Ramos (cell line): ENCODE results near the gene LIMCH1.

Experiments used
- in situ Hi-C: fragments of 300-500 bp; cut with MboI; formaldehyde crosslinking; loops from one replicate; pipeline ENCODE4 v1.14.3; 2022; ENCODE audit warnings: low sequenced_read_pairs; ENCODE audit not compliant: unreplicated experiment

Gene LIMCH1

DNA sequence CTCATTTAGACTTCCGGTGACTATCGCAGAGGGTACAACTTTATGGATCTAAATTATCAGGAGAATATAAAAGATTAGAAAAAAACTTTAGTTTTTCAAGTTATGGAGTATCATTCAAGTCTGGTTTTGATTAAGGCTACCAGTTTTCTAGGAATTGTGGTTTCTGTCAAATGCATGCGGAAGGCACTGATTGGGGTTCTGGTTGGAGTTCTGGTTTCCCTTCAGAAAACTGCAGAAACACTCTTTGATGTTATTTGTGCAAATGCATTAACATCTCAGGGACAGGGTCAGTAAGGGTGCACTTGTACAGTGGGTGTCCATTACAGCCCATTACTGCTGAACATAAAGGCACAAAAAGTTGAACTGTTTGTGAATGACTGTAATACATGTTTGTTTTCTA is 100.2 kb downstream of the LIMCH1 start:
- in situ Hi-C loops: loop anchor here (25.0 kb wide), 1 partner anchor 726 kb away; no protein-coding TSS in a partner anchor

DNA sequence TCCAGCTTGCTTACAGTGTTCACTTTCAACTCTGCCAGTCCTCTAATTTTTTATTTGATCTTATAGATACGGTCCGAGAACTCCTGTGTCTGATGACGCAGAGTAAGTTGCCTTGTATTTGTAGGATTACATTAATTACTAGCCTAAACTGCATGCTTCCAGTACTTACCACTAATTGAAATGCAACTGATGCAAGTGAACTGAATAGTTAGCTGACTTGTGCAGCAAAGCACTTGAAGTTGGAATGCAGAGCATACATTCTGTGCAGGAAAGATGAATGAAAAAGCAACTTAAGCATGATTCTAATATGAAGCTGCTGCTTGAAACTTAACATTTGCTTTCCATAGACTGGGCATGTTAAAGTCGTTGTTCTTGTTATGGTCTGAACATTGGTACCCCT is 100.9 kb downstream of the LIMCH1 start:
- in situ Hi-C loops: loop anchor here (25.0 kb wide), 1 partner anchor 727 kb away; no protein-coding TSS in a partner anchor

DNA sequence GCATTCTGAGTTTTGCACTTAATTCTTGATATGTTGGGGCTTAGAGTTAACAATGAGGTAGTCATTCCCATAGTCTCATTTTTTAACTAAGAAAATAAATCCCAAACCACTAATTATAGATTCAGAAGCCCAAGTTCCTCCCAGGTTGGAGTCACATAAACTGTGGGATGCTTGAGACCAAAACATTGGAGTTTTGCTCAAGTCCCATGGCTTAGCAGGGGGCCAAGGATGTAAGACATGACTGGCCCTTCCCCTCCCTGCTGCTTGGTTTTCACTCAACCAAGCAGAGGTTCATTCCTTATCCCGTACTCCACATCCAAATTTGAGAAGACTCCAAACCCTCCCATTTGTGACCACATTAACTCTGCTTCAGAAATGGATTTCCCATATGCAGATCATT is 101.3 kb downstream of the LIMCH1 start:
- in situ Hi-C loops: loop anchor here (25.0 kb wide), 1 partner anchor 727 kb away; no protein-coding TSS in a partner anchor

DNA sequence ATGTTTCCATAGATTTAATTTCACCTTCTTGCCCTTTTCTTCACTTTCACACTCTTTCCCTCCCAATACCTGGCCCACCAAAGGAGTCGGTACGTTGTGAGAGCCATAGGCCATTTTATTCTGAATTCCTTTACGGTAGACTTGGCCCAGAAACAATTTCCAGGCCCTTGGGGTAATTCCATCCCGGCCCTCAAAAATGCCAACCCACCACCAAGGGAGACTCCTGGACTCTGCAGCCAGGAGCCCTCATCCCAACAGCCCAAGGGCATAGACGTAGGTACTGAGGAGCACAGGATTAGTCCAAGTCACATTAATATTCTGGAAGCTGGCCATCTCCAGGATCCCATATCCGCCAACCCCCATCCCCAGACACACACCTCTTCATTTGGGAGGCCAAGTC is 102.9 kb downstream of the LIMCH1 start:
- in situ Hi-C loops: loop anchor here (25.0 kb wide), 1 partner anchor 729 kb away; no protein-coding TSS in a partner anchor

DNA sequence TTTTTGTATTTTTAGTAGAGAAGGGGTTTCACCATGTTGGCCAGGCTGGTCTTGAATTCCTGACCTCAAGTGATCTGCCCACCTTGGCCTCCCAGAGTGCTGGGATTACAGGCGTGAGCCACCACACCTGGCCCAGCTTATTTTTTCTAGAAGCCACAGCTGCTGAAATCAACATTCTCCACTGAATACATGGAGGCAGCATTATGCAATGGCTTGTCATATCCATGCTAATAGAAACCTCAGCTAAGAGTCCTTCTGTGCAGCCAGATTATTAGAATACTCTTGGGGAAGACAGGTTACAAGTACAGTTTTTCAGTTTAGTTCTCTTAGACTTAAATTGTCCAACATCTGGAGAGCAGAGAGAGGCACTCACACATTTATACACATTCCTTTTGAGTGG is 104.8 kb downstream of the LIMCH1 start:
- in situ Hi-C loops: loop anchor here (25.0 kb wide), 1 partner anchor 730 kb away; no protein-coding TSS in a partner anchor

DNA sequence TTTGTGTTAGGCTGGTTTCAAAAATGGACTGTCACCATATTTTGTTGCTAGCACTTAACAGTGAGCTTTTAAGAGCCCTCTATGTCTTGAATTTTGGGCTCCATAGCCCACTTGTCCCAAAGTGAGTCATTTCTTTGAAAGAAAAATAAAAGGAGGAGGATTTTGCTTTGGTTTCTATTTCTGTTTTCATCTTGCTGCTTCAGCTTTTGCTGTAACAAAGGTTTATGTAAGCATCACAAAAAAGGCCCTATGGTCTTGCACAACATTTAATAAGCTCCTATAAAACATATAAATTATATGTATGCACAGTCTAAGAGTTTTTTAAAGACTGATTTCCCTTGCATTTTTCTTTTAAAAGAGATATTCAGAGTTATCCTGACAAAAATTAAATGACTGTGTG is 105.4 kb downstream of the LIMCH1 start:
- in situ Hi-C loops: loop anchor here (25.0 kb wide), 1 partner anchor 731 kb away; no protein-coding TSS in a partner anchor

DNA sequence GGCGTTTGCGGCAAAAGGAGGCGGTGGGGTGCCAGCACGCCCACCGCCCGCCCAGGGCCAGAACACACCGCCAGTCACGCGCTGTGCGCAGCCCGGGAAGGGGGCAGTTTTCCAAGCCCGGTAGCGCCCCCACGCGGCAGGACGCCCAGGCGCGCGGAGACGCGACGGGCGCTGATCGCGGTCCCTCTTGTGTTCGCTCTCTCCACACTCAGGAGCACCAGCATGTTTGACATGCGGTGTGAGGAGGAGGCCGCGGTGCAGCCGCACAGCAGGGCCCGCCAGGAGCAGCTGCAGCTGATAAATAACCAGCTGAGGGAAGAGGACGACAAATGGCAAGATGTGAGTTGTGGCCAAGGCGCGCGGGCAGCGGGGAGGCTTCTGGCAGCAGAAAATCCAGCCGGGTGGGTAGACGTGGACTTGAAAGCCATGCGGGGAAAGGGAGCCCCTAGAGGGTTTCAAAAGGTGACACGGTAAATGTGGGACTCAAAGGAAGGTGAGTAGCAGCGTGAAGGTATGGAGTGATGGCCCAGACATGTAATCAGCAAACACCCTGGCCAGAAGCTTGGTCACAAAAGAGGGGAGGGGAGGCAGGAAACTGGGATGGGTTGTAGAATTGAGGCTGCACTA is 106.4 kb downstream of the LIMCH1 start:
- in situ Hi-C loops: loop anchor here (25.0 kb wide), 1 partner anchor 732 kb away; no protein-coding TSS in a partner anchor

DNA sequence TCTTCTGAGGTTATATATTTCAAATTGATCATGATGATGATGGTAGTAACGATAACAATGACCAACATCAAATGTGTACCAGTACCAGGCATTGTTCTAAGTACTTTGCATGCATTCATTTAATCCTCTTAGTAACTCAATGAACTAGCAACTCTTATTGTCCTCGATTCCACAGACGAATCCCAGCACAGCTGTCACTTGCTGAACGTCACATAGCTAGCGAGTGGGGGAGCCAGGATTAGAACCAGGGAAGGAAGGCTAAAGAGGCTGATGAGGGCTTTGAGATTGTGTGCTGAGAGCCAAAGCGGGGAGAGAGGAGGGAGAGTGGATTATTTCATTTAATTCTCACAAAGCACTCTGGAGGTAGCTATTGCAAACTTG is 106.9 kb downstream of the LIMCH1 start:
- in situ Hi-C loops: loop anchor here (25.0 kb wide), 1 partner anchor 733 kb away; no protein-coding TSS in a partner anchor

DNA sequence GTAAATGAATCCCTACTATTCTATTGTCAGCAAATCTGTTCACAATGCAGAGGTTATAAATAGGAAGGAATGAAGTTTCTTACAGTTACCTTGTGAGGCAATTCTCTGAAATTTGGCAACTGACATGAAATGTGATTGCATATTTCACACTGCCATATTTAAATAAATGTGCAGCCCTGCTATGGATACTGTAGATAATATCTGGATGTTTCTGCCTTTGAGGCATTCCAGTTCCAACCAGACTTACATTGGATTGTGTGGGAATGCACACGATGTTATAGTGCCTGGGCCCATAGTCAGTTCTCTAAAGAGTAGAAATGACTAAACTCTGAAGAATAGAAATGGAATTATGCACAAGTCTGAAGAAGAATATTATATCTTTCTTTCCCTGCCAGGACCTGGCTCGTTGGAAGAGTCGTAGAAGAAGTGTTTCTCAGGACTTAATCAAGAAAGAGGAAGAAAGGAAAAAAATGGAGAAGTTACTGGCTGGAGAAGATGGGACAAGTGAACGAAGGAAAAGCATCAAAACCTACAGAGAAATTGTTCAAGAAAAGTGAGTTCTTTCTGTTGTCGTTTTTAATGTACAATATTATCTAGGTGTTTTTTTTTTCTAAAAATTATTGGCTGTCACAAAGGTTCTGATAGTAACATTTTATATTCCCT is 107.9 kb downstream of the LIMCH1 start:
- in situ Hi-C loops: loop anchor here (25.0 kb wide), 1 partner anchor 734 kb away; no protein-coding TSS in a partner anchor

DNA sequence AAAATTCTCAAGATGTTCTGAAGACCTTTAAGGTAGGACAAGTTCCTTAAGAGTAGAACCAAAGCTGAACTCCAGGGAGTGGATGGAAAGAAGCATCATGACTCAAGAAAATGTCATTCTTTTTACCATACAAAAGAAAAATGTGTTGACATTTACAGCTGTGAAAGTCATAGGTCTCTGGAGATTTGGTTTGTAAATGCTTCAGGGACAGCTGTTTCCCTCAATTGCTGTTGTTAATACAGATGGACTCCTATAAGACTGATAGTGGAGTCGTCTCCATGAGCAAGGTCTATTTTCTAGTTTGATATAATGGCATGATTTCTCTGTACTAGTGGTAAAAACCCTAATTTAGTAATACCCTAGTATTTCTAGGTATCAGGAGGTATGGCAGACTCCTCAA is 108.9 kb downstream of the LIMCH1 start:
- in situ Hi-C loops: loop anchor here (25.0 kb wide), 1 partner anchor 735 kb away; no protein-coding TSS in a partner anchor

DNA sequence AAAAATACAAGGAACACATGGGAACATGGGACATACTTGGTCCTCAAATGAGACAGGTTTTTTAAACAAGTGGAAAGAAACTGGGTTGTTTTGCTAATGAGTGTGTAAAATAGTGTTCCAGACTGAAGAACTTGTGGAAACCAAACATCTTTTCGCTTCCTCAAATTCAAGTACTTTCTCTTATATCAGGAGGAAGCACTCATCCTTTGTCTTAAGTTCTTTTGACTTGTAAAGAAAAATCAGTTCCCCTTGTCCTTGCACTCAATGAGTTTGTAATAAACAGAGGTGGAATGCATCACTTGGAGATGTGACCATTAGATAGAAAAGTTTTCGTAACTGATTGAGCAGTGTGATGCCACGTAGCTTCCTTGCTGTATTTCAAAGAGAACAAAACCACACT is 109.4 kb downstream of the LIMCH1 start:
- in situ Hi-C loops: loop anchor here (25.0 kb wide), 1 partner anchor 735 kb away; no protein-coding TSS in a partner anchor

DNA sequence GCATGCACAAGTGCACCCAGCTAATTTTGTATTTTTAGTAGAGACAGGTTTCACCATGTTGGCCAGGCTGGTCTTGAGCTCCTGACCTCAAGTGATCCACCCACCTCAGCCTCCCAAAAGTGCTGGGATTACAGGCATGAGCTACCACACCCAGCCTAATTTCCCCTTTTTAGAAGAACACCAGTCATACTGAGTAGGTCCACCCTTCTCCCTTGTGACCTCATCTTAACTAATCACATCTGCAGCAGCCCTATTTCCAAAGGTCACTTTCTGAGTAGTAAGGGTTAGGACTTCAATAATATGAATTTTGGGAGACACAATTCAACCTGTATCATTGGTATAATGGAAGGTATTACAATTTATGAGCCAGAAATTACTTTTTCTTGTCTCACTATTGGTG is 113.2 kb downstream of the LIMCH1 start:
- in situ Hi-C loops: loop anchor here (10.0 kb wide), 1 partner anchor 366 kb away; no protein-coding TSS in a partner anchor

DNA sequence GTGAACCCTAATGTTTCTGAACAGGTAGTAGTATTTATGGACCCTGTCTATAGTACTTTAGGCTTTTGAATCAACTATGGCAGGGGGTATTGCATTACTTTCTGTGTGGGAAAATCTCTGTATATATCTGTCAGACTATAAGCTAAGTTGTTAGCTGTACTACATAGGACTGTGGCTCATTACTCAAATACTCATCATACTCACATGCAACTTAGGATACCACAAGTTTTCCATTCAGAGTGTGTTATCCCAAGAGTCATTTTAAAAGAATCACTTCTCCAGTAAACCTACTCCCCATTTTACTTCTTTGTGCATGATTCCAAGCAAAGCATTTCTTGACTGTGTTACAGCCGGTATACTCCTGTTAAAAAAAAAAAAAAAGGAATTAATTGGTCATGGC is 115.0 kb downstream of the LIMCH1 start:
- in situ Hi-C loops: loop anchor here (10.0 kb wide), 1 partner anchor 368 kb away; no protein-coding TSS in a partner anchor

DNA sequence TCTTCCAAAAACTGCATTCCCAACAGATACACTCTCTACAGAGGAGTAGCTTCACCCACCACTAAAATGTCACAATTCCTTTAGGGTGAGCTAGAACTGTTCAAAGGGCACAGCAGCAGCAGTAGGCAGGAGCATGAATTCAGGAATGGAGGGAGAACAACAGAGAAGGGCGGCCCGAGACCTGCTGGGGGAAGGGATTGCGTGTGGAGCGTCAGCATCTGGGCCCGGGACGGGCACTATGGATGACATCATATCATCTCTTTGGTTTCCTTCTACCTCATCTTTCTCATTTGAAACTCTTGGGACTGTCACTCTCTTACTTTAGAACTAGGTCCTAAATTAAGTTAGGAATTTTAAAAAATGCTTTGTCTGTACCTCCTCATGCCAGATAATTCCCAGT is 115.6 kb downstream of the LIMCH1 start:
- in situ Hi-C loops: loop anchor here (10.0 kb wide), 1 partner anchor 369 kb away; no protein-coding TSS in a partner anchor

DNA sequence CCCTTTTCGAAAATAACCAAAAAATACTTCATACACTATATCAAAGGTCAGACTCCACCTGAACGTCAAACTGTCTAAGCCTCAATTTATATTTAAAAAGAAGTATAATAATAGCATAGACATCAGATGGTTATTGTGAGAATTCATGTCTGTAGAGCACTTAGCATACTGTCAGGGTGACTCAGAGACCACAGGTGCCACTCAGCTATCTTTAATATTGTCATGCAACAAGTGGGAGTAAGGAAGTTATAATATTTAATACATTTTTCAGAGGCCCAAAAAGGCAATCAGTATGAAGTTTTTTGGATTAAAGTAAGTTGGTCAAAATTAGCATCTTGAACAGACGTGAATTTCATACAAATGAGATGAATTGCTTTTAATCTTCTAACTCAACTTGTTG is 117.2 kb downstream of the LIMCH1 start:
- in situ Hi-C loops: loop anchor here (10.0 kb wide), 1 partner anchor 370 kb away; no protein-coding TSS in a partner anchor

DNA sequence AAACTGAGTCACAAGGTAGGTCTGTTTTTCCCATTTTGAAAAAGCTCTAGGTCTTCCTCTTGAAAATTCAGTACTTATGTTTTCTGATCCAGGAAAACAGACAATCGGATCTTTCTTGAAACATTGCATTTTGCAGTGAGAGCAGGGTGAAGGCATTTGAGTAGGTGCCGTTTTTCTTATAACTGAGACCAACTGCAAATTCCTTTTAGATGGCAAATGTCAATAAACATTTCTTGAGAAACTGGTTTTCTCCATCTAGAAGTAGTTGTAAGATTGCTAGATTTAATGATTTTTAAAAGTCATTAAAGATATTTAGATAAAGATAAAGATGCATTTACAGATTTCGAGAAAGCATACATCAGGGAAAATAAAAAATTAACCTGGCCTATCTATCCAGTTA is 118.1 kb downstream of the LIMCH1 start:
- in situ Hi-C loops: loop anchor here (10.0 kb wide), 1 partner anchor 371 kb away; no protein-coding TSS in a partner anchor

DNA sequence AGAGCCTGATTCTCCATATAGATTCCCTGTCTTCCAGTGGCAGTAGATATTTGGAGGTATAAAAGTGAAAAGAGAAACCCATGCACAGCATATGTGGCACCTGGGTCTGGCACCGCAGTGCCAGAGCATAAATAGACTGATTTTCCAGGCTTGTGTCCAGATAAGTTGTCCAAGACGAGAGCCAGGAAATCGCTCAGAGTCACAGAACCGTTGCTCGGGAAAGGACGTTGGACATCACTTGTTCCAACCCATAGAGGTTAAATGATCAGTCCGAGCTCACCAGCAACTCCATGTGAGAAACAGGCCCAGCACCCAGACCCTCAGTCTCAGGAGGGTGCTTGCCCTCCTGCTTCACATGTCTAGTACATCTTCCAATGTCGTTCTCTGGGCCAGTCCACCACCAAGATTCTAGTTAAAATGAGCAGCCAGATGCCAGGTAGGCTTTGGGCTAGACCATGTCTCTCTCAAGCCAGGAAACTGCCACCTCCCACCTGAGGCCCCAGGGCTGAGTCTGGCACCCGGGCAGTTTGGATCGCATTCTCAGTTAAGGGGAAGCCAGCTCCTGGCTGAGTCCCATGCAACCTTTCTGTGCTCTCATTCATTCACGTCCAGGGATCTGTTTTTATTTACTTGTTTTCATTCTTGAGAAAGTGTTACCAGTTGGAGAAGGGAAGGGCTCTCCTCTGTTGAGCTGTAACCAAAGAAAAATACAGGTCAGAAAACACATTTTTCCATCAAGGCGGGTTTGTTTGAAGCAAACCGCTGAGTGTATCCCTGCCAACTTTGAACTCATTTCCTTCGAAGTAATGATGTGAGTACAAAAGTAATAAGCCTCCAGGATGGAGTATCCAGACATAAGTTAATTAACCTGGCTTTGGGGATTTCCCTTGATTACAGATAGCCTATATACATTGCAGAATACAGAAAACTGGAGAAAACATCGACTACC is 118.9 kb downstream of the LIMCH1 start:
- in situ Hi-C loops: loop anchor here (10.0 kb wide), 1 partner anchor 372 kb away; no protein-coding TSS in a partner anchor

DNA sequence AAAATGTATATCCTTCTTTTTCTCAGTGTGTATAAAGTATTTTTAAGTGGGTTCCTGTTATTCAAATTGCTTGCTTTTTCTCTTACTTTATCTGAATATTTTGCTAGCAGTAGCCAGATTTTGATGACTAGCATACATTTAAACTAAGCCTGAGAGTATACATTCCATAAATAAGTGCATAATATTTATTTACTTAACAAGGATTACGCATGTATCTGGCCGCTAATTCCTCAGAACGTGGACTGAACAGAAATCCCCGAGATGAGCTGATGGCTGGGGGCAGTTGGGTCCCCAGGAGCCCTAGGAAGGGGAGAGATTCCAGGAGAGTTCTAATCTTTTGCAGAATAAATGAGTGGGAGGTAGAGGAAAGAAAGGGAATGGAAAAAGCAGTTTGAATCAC is 119.6 kb downstream of the LIMCH1 start:
- in situ Hi-C loops: loop anchor here (10.0 kb wide), 1 partner anchor 373 kb away; no protein-coding TSS in a partner anchor

DNA sequence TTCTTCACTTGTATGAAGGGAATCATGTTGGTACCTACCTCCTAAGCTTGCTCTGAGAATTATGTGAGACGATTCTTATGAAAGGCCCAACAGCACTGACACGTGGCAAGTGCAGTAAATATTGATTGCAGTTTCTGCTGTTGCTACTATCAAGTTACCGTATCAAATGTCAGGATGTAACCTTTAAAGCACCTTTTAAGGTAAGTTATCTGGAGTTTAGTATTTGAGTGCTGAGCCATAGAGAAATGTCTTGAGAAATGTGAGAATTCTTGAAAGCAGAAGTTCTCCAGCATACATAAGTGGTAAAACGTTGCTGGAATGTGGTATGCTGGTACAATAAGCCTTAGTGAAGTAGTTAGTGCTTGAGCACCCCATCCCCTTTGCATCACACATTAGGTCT is 120.2 kb downstream of the LIMCH1 start:
- in situ Hi-C loops: loop anchor here (10.0 kb wide), 1 partner anchor 373 kb away; no protein-coding TSS in a partner anchor

DNA sequence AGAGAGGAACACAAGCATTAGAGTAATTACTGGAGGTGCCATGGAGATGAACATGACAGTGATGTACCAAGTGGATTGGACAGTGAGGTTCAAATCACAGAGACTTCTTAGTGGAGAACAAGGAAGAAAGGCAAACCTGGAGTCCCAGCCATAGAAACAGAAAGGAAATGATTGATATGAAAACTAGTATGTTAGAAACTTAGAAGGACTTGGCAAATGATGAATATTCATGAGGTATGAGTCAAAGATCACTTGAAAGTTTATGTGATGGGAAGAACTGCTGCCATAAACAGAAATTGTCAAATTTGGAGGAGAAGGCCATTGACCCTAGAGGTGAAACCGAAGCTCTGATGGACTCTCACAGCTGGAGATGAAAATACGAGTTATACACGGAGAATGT is 122.4 kb downstream of the LIMCH1 start:
- in situ Hi-C loops: no loop called here
